ENCODE data around the gene NDC1.

DNA sequence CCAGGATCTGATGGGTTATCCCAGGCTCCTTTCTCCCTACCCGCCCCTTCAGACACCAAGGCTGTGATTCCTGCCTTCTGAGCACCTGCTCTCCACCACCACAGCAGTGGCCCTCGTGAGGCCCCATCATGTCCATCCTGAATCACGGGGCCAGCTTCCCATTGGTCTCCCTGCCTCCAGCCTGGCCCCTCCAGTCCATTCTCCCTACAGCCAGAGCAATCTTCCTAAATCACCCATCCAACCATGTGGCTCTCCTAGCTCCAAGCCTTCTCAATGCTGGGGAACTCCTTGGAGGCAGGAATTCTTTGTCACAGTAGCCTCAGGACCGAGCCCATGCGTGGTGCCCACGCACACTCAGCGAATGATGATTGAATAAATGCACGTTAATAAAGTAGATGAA is 90.3 kb downstream of the NDC1 start:
- TF ChIP-seq, protein P1, sequence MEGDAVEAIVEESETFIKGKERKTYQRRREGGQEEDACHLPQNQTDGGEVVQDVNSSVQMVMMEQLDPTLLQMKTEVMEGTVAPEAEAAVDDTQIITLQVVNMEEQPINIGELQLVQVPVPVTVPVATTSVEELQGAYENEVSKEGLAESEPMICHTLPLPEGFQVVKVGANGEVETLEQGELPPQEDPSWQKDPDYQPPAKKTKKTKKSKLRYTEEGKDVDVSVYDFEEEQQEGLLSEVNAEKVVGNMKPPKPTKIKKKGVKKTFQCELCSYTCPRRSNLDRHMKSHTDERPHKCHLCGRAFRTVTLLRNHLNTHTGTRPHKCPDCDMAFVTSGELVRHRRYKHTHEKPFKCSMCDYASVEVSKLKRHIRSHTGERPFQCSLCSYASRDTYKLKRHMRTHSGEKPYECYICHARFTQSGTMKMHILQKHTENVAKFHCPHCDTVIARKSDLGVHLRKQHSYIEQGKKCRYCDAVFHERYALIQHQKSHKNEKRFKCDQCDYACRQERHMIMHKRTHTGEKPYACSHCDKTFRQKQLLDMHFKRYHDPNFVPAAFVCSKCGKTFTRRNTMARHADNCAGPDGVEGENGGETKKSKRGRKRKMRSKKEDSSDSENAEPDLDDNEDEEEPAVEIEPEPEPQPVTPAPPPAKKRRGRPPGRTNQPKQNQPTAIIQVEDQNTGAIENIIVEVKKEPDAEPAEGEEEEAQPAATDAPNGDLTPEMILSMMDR (IDR thresholded peaks at IDR 0.05) = no peak
- TF ChIP-seq EZH2phosphoT487 (IDR thresholded peaks at IDR 0.05) = no peak
